Kidney (tissue), 14 donors: Measurements from ENCODE around the gene RSBN1L. TPM values are rescaled to one million over a fixed set of nuclear protein-coding genes. Genes with fewer than 3 reads are reported as not detected.
"Not testable (repeated sequence)": the region's sequence is repeated elsewhere in the genome, so short reads cannot be mapped to it uniquely, and the experiment has no call there.

Source experiments
- DNase-seq, 5 donors: peaks; one replicate each; pipeline ENCODE4 v3.0.0-alpha.2; 2013 to 2020
- FAIRE-seq: peaks from 2 replicates; lab custom pipeline; 2012; peaks lifted over from hg19 to GRCh38; lab: Jason Lieb, UNC
- H3K27ac ChIP-seq, 2 donors: one replicate each; pipeline ENCODE4 v1.7.0; 2013; ENCODE audit warnings: low read depth in 2 of 2, low read length in 2 of 2, inconsistent platforms in 1 of 2
- H3K27me3 ChIP-seq: one replicate; pipeline ENCODE4 v1.7.1; 2013; ENCODE audit warnings: low read length, inconsistent platforms; ENCODE audit not compliant: control insufficient read depth, insufficient read depth
- H3K36me3 ChIP-seq, 3 donors: one replicate each; pipeline versions ENCODE4 v1.7.0 to v1.7.1; 2013; ENCODE audit warnings: low read length in 3 of 3, control low read depth in 1 of 3, inconsistent platforms in 1 of 3; ENCODE audit not compliant: insufficient read depth in 3 of 3, control insufficient read depth in 2 of 3
- H3K4me1 ChIP-seq, 3 donors: one replicate each; pipeline versions ENCODE4 v1.7.0 to v1.7.1; 2013; ENCODE audit warnings: low read length in 3 of 3, inconsistent platforms in 1 of 3, low read depth in 1 of 3; ENCODE audit not compliant: control insufficient read depth in 2 of 3, insufficient read depth in 2 of 3
- H3K4me3 ChIP-seq, 3 donors: one replicate each; pipeline versions ENCODE4 v1.7.0 to v1.8.1; 2013; ENCODE audit warnings: low read length in 3 of 3, control low read depth in 1 of 3, inconsistent platforms in 1 of 3
- H3K9ac ChIP-seq, 3 donors: one replicate each; pipeline versions ENCODE4 v1.7.0 to v1.7.1; 2013; ENCODE audit warnings: low read length in 3 of 3, control low read depth in 1 of 3, inconsistent platforms in 1 of 3
- H3K9me3 ChIP-seq, 3 donors: one replicate each; pipeline versions ENCODE4 v1.7.0 to v1.7.1; 2013; ENCODE audit warnings: low read length in 3 of 3, control low read depth in 1 of 3, inconsistent platforms in 1 of 3; ENCODE audit not compliant: control insufficient read depth in 2 of 3, insufficient read depth in 1 of 3
- CTCF ChIP-seq: IDR thresholded peaks from 3 replicates; pipeline ENCODE4 v1.5.1; 2012; ENCODE audit warnings: mild to moderate bottlenecking, moderate library complexity, borderline replicate concordance; ENCODE audit not compliant: insufficient read depth; ENCODE audit errors: extremely low read depth
- intact Hi-C: fragments of 100-400 bp; cut with DNase I; formaldehyde crosslinking; loops from one replicate; pipeline ENCODE4 v1.11.1; 2022
- polyA plus RNA-seq: library from polyadenylated mRNA; stranded (reverse); fragments of 350-450 nt; fragmentation: Illumina TruSeq; extraction: RNeasy Lipid Tissue Mini Kit (QIAGEN cat#74804); gene quantifications from one replicate; pipeline ENCODE4 v1.2.3, GENCODE V29; 2014; ENCODE audit warnings: low read depth, low replicate concordance; ENCODE audit not compliant: insufficient read depth
- total RNA-seq: library from RNA; stranded (reverse); fragmentation: NEBNext Ultra II Directional; extraction: Animal tissue kit (Norgen Biotek cat#: 25700); gene quantifications from one replicate; pipeline ENCODE4 v1.2.1, GENCODE V29; 2021
- donor health status: control.
- donor health status: control.
- donor health status: control.
- donor health status: control.
- donor health status: control.
- donor health status: DM: yes; HTN: yes; CAD: no.
- donor health status: Normal renal cell carcinoma (clear cell type).

RSBN1L gene
- total and polyA plus RNA-seq, 2 donors from 2014 or later = 7.3 to 18.0 TPM

- H3K4me3 ChIP-seq = no peak overlapping the region
- intact Hi-C loops = no loop called here
- no peaks in the 10 kb centered on the region for H3K9me3 ChIP-seq
- DNase-seq = no peak
- TF ChIP-seq CTCF = no peak
- FAIRE-seq = no peak
- H3K27ac ChIP-seq = no peak overlapping the region
- H3K27me3 ChIP-seq = no peaks in the 10 kb centered on the region
- H3K4me1 ChIP-seq = peaks cover 3 to 12% (median 11%) of the 10 kb centered on the region in 3 donors
- H3K9ac ChIP-seq = no peak overlapping the region
- H3K36me3 ChIP-seq = no peaks in the 10 kb centered on the region
These were observed 6.3 kb downstream of the RSBN1L start for GRCh38 chr7:77702513-77702912.

GRCh38 chr7:77702968-77703472 is 6.8 kb downstream of the RSBN1L start:
- FAIRE-seq = no peak
- intact Hi-C loops = no loop called here
- Histone ChIP-seq H3K9ac (no peak overlapping the region), H3K9me3 (no peaks in the 10 kb centered on the region), H3K4me1 (peaks cover 3 to 12% (median 10%) of the 10 kb centered on the region in 3 donors), H3K4me3 (no peak overlapping the region), H3K27me3 (no peaks in the 10 kb centered on the region), H3K36me3 (no peaks in the 10 kb centered on the region), H3K27ac (no peak overlapping the region)
- DNase-seq = no peak
- TF ChIP-seq CTCF = no peak

- intact Hi-C loops, H3K27me3 ChIP-seq, H3K36me3 ChIP-seq, H3K9ac ChIP-seq, H3K4me3 ChIP-seq, DNase-seq, H3K9me3 ChIP-seq, H3K27ac ChIP-seq, FAIRE-seq: not testable (repeated sequence)
- peaks cover 3 to 10% (median 10%) of the 10 kb centered on the region in 3 donors for H3K4me1 ChIP-seq
These were observed 7.4 kb downstream of the RSBN1L start for GRCh38 chr7:77703669-77704068.

- no peak for TF ChIP-seq CTCF
- no peak for FAIRE-seq
- no peaks in the 10 kb centered on the region for H3K27me3 ChIP-seq
- H3K9ac ChIP-seq = no peak overlapping the region
- H3K27ac ChIP-seq = no peak overlapping the region
- H3K4me1 ChIP-seq = peaks cover 0 to 6% (median 0%) of the 10 kb centered on the region in 3 donors
- intact Hi-C loops = no loop called here
- no peaks in the 10 kb centered on the region for H3K36me3 ChIP-seq
- DNase-seq = no peak
- H3K9me3 ChIP-seq = no peaks in the 10 kb centered on the region
- H3K4me3 ChIP-seq = no peak overlapping the region
These were observed 11.3 kb downstream of the RSBN1L start for GRCh38 chr7:77707504-77707992.
